ENCODE results near the gene USP28.
"Not testable (repeated sequence)": the region's sequence is repeated elsewhere in the genome, so short reads cannot be mapped to it uniquely, and the experiment has no call there.

Gene USP28

GRCh38 chr11:113774174-113774503, 101.2 kb downstream of the USP28 start:
- no peak overlapping the region for H3K27ac ChIP-seq
- peak; percentile 18 for TF ChIP-seq CTCF (conservative IDR thresholded peaks at IDR 0.05)
- no peak for TF ChIP-seq ZFX (IDR thresholded peaks at IDR 0.05)

GRCh38 chr11:113773416-113774173, 101.8 kb downstream of the USP28 start, which contains the start of gene ZW10:
ZW10 (minus strand) TSS chr11:113773692; CDS start chr11:113773666, 26 bp downstream.
- peak within 1 kb of the TSS; percentile 81 for H3K27ac ChIP-seq
- TF ChIP-seq ZFX (IDR thresholded peaks at IDR 0.05) (peak; percentile 27; the same call in 1 of the 2 replicates), CTCF (conservative IDR thresholded peaks at IDR 0.05) (peak; percentile 96)

GRCh38 chr11:113773092-113773415, 102.3 kb downstream of the USP28 start:
- TF ChIP-seq CTCF (conservative IDR thresholded peaks at IDR 0.05): no peak
- peak overlapping the region; percentile 81 for H3K27ac ChIP-seq

DNA sequence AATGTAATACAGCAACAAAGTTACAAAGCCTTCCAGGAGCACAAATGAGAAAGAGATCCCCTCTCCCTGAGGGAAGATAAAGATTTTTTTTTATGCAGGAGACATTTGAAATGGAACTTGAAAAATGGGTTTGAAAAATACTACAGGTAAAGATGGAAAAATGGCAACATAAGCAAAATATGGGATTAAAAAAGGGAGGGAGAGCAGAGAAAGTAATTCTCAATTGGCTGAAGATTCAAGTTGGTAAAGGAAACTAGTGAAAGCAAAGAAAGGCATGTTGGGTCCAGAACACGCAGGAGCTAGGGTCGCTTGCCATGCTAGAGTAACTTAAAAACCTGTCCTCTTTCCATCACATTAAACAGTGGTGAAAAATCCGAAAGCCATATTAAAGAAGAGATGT, 103.4 kb downstream of the USP28 start:
- no peak for TF ChIP-seq CTCF (conservative IDR thresholded peaks at IDR 0.05)
- TF ChIP-seq ZFX (IDR thresholded peaks at IDR 0.05): no peak
- no peak overlapping the region for H3K27ac ChIP-seq

DNA sequence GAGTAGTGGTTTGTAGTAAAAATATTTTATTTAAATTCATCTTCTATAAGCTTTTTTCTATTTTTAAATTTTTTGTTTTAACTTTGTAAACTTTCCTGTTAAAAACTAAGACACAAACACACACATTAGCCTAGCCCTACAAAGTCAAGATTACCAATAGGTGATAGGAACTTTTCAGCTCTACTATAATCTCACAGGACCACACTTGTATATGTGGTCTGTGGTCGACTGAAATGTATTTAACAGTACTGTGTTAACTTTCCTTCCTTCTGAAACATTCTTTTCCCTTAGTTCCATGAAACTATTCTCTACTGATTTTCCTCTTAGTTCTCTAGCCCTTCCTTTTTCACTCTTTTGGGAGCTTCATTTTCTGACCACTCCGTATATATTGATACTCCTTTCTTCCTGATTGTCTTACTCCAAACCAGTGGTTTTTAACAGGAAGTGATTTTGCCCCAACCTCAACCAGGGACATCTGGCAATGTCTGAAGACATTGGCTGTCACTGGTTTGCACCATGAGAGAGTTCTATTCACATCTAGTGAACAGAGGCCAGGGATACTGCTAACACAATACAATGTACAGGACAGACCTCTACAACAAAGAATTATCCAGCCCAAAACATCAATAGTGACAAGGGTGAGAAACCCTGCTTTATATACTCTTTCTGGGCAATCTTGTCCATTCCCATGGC, 110.7 kb downstream of the USP28 start:
- TF ChIP-seq CTCF (conservative IDR thresholded peaks at IDR 0.05) (no peak), ZFX (IDR thresholded peaks at IDR 0.05) (no peak)
- no peak overlapping the region for H3K27ac ChIP-seq

- not testable (repeated sequence) for H3K27ac ChIP-seq
Observed at GRCh38 chr11:113763040-113763439, 112.3 kb downstream of the USP28 start.

DNA sequence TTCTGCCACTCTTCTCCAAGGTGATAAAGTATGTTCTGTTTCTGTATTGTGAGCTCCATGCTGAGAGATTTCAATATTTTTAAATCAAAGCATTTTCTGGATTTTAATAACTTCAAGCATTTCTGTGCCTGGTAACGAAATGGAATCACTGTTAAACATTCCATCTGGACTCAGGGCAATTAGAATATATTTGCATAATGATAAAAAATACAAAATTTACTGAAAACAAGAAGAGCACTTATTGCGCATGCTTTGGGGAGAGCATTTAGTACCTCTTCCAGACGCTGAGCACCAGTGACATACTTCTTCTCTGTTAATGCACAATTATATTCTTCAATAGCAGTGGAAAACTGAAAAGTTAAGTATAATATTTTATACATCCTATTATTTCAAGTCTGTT, 115.1 kb downstream of the USP28 start:
- no peak for TF ChIP-seq ZFX (IDR thresholded peaks at IDR 0.05)
- no peak for TF ChIP-seq CTCF (conservative IDR thresholded peaks at IDR 0.05)
- no peak overlapping the region for H3K27ac ChIP-seq

DNA sequence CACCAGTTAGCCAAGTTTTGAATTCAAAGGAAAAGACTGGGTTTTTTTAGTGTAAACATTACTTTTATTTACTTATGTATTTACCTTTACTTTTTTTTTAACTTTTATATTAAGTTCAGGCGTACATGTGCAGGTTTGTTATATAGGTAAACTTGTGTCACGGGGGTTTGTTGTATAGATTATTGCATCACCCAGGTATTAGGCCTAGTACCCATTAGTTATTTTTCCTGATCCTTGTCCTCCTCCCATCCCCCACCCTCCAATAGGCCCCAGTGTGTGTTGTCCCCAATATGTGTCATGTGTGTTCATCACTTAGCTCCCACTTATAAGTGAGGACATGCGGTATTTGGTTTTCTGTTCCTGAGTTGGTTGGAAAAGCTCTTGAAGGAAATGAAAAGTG, 122.4 kb downstream of the USP28 start:
- H3K27ac ChIP-seq: no peak overlapping the region

More for the DNA sequence above, 122.4 kb downstream of the USP28 start:
- TF ChIP-seq ZFX (IDR thresholded peaks at IDR 0.05) (no peak), CTCF (conservative IDR thresholded peaks at IDR 0.05) (no peak)
